WI38 (cell line): ENCODE measurements around the gene LPIN2.

Experiments used
- H3K4me3 ChIP-seq: 2 replicates; pipeline ENCODE4 v1.5.1; 2011; ENCODE audit warnings: low read depth, mild to moderate bottlenecking, control low read depth, low read length
- CTCF ChIP-seq: IDR thresholded peaks from 2 replicates; pipeline ENCODE4 v1.5.1; 2012; ENCODE audit warnings: low read depth, mild to moderate bottlenecking, control low read depth, low read length

LPIN2 gene

GRCh38 chr18:2965797-2966196 lies 47.1 kb downstream of the LPIN2 start:
- H3K4me3 ChIP-seq: no peak overlapping the region
- no peak for TF ChIP-seq CTCF

GRCh38 chr18:2964361-2965010 lies 48.5 kb downstream of the LPIN2 start:
- H3K4me3 ChIP-seq: no peak overlapping the region
- TF ChIP-seq CTCF: no peak
